GM12874 (cell line): Measurements from ENCODE around the gene DNM3.

Experiments used
- CTCF ChIP-seq: IDR thresholded peaks from 2 replicates; pipeline ENCODE4 v1.5.1; 2011; ENCODE audit warnings: low read depth, mild to moderate bottlenecking, control low read depth, low read length, moderate library complexity; ENCODE audit not compliant: insufficient read depth

DNM3 gene

GRCh38 chr1:172136925-172137324 lies 295.6 kb downstream of the DNM3 start:
- TF ChIP-seq CTCF = no peak

GRCh38 chr1:172137703-172138454 lies 296.6 kb downstream of the DNM3 start:
- no peak for TF ChIP-seq CTCF

GRCh38 chr1:172138634-172139033 lies 297.3 kb downstream of the DNM3 start:
- no peak for TF ChIP-seq CTCF

GRCh38 chr1:172139196-172139595 lies 297.9 kb downstream of the DNM3 start:
- no peak for TF ChIP-seq CTCF

GRCh38 chr1:172140072-172140471 lies 298.8 kb downstream of the DNM3 start:
- no peak for TF ChIP-seq CTCF

GRCh38 chr1:172140591-172140990 lies 299.3 kb downstream of the DNM3 start:
- TF ChIP-seq CTCF = no peak

- no peak for TF ChIP-seq CTCF
Measured at GRCh38 chr1:172141341-172141881, 300.1 kb downstream of the DNM3 start.
